CD4-positive, alpha-beta T cell (primary cell): ENCODE data around the gene SLC18A2. TPM values are rescaled to one million over a fixed set of nuclear protein-coding genes. Genes with fewer than 3 reads are reported as not detected.

Experiments
- ATAC-seq: fragments of 200-7000 bp; cut with Tn5 transposase; one replicate; pipeline ENCODE4 v1.10.0; 2022; ENCODE audit warnings: mild to moderate bottlenecking; ENCODE audit not compliant: poor library complexity
- CTCF ChIA-PET: fragments of 350-600 bp; sonication (Branson Sonifier 250); formaldehyde crosslinking; loops from one replicate; lab custom pipeline; 2021; ENCODE audit warnings: antibody characterized with exemption, inconsistent platforms; lab: Charles Lee
- POLR2A ChIA-PET: fragments of 350-600 bp; sonication (Branson Sonifier 250); formaldehyde crosslinking; loops from one replicate; lab custom pipeline; 2021; ENCODE audit warnings: antibody characterized with exemption, inconsistent platforms; lab: Charles Lee
- DNase-seq, 14 experiments: peaks; one replicate each; pipeline ENCODE4 v3.0.0-alpha.2; 2013 to 2020; ENCODE audit warnings: mixed read lengths in 2 of 14
- H3K27ac ChIP-seq, 2 donors: one replicate each; pipeline versions ENCODE4 v1.5.1 to v1.7.0; 2013; ENCODE audit warnings: low read length in 2 of 2, low read depth in 1 of 2, mild to moderate bottlenecking in 1 of 2
- H3K27me3 ChIP-seq, 2 experiments: 1 replicate in 1 of 2; 2 replicates in 1 of 2; pipeline versions ENCODE4 v1.6.1 to v1.7.0; 2013; ENCODE audit warnings: low read length in 2 of 2, control low read depth in 1 of 2, mild to moderate bottlenecking in 1 of 2, moderate library complexity in 1 of 2; ENCODE audit not compliant: insufficient read depth in 2 of 2, control insufficient read depth in 1 of 2
- H3K36me3 ChIP-seq: one replicate; pipeline ENCODE4 v1.6.1; 2013; ENCODE audit warnings: low read length, control low read depth; ENCODE audit not compliant: insufficient read depth
- H3K4me1 ChIP-seq: one replicate; pipeline ENCODE4 v1.6.1; 2013; ENCODE audit warnings: low read length, control low read depth; ENCODE audit not compliant: insufficient read depth
- H3K4me3 ChIP-seq: one replicate; pipeline ENCODE4 v1.5.1; 2013; ENCODE audit warnings: mild to moderate bottlenecking, low read length, moderate library complexity
- H3K9me3 ChIP-seq, 2 experiments: 1 replicate in 1 of 2; 2 replicates in 1 of 2; pipeline versions ENCODE4 v1.6.1 to v1.7.0; 2013; ENCODE audit warnings: low read length in 2 of 2, mild to moderate bottlenecking in 2 of 2, control low read depth in 1 of 2, moderate library complexity in 1 of 2; ENCODE audit not compliant: control insufficient read depth in 1 of 2, insufficient read depth in 1 of 2
- H3K27ac Mint-ChIP-seq: one replicate; pipeline ENCODE4 v1.8.0; 2020; ENCODE audit warnings: mixed read lengths
- H3K27me3 Mint-ChIP-seq: one replicate; pipeline ENCODE4 v1.8.0; 2021; ENCODE audit warnings: mixed read lengths
- H3K36me3 Mint-ChIP-seq: one replicate; pipeline ENCODE4 v1.8.0; 2021; ENCODE audit warnings: low read depth, mixed read lengths
- H3K4me1 Mint-ChIP-seq: one replicate; pipeline ENCODE4 v1.8.0; 2021; ENCODE audit warnings: low read depth, mixed read lengths
- H3K4me3 Mint-ChIP-seq: one replicate; pipeline ENCODE4 v1.8.0; 2020; ENCODE audit warnings: mild to moderate bottlenecking, mixed read lengths
- H3K9me3 Mint-ChIP-seq: one replicate; pipeline ENCODE4 v1.8.0; 2020; ENCODE audit warnings: mixed read lengths
- CTCF ChIP-seq: fragments of 200-600 bp; IDR thresholded peaks from one replicate; pipeline ENCODE4 v1.8.0; 2022; ENCODE audit warnings: antibody characterized with exemption, mild to moderate bottlenecking
- intact Hi-C, 2 experiments: fragments of 100-400 bp; cut with DNase I in 1 of 2; cut with micrococcal nuclease in 1 of 2; formaldehyde crosslinking; loops; one replicate each; pipeline versions ENCODE4 v1.15.1 to v1.9.0; 2023 to 2025; cut with DNase I, micrococcal nuclease
- total RNA-seq, 174 experiments: library from RNA in 2 of 174; stranded (reverse) in 2 of 174; gene quantifications; one replicate each; pipeline ENCODE4 v1.2.3 and lab custom pipeline; 2021 to 2026

The SLC18A2 gene
- total RNA-seq, 2 experiments from 2014 or later: 0.92 to 1.2 TPM

GRCh38 chr10:117261501-117261900 lies 20.6 kb downstream of the SLC18A2 start:
- ChIA-PET CTCF (no interaction called here), POLR2A (no interaction called here)
- H3K9me3 Mint-ChIP-seq: no peaks in the 10 kb centered on the region
- H3K27me3 Mint-ChIP-seq: peaks cover 13% of the 10 kb centered on the region
- intact Hi-C loops: no loop called here
- H3K4me3 Mint-ChIP-seq: no peak overlapping the region
- H3K4me3 ChIP-seq: no peak overlapping the region
- ATAC-seq: no peak
- no peaks in the 10 kb centered on the region for H3K4me1 ChIP-seq
- peaks cover 0 to 4% of the 10 kb centered on the region in 2 experiments for H3K9me3 ChIP-seq
- no peak overlapping the region for H3K27ac ChIP-seq
- TF ChIP-seq CTCF: no peak
- H3K36me3 Mint-ChIP-seq: no peaks in the 10 kb centered on the region
- peaks cover 16% of the 10 kb centered on the region for H3K4me1 Mint-ChIP-seq
- no peak overlapping the region for H3K27ac Mint-ChIP-seq
- no peak for DNase-seq
- H3K36me3 ChIP-seq: no peaks in the 10 kb centered on the region
- H3K27me3 ChIP-seq: peaks cover 0 to 3% of the 10 kb centered on the region in 2 experiments

GRCh38 chr10:117262291-117262902 lies 21.5 kb downstream of the SLC18A2 start:
- ATAC-seq (no peak), DNase-seq (no peak)
- H3K36me3 ChIP-seq: no peaks in the 10 kb centered on the region
- peaks cover 0 to 3% of the 10 kb centered on the region in 2 experiments for H3K27me3 ChIP-seq
- no peak for TF ChIP-seq CTCF
- ChIA-PET CTCF (no interaction called here), POLR2A (no interaction called here)
- no peaks in the 10 kb centered on the region for H3K4me1 ChIP-seq
- no peaks in the 10 kb centered on the region for H3K36me3 Mint-ChIP-seq
- H3K27ac ChIP-seq: no peak overlapping the region
- intact Hi-C loops: no loop called here
- H3K4me3 Mint-ChIP-seq: no peak overlapping the region
- no peak overlapping the region for H3K27ac Mint-ChIP-seq
- peaks cover 13% of the 10 kb centered on the region for H3K27me3 Mint-ChIP-seq
- H3K4me3 ChIP-seq: no peak overlapping the region
- H3K4me1 Mint-ChIP-seq: peaks cover 16% of the 10 kb centered on the region
- peaks cover 0 to 4% of the 10 kb centered on the region in 2 experiments for H3K9me3 ChIP-seq
- no peaks in the 10 kb centered on the region for H3K9me3 Mint-ChIP-seq

GRCh38 chr10:117262903-117263293 lies 22.0 kb downstream of the SLC18A2 start:
- Mint-ChIP-seq H3K27ac (no peak overlapping the region), H3K36me3 (no peaks in the 10 kb centered on the region), H3K4me1 (peaks cover 16% of the 10 kb centered on the region), H3K9me3 (no peaks in the 10 kb centered on the region), H3K4me3 (no peak overlapping the region), H3K27me3 (peaks cover 13% of the 10 kb centered on the region)
- Histone ChIP-seq H3K9me3 (peaks cover 0 to 4% of the 10 kb centered on the region in 2 experiments), H3K27me3 (peaks cover 0 to 3% of the 10 kb centered on the region in 2 experiments), H3K36me3 (no peaks in the 10 kb centered on the region), H3K4me3 (no peak overlapping the region), H3K4me1 (no peaks in the 10 kb centered on the region), H3K27ac (no peak overlapping the region)
- TF ChIP-seq CTCF: no peak
- ChIA-PET POLR2A (no interaction called here), CTCF (no interaction called here)
- DNase-seq (no peak), ATAC-seq (no peak)
- intact Hi-C loops: no loop called here
